T-cell (primary cell): ENCODE results near the gene CSTF1. TPM values are rescaled to one million over a fixed set of nuclear protein-coding genes. Genes with fewer than 3 reads are reported as not detected.

Experiments
- ATAC-seq, 4 experiments: fragments of 200-7000 bp in 3 of 4; fragments of 150-1000 bp in 1 of 4; cut with Tn5 transposase; replicated peaks in 1 of 4; 1 replicate in 3 of 4; 2 replicates in 1 of 4; pipeline ENCODE4 v1.10.0; 2021; ENCODE audit warnings: moderate library complexity in 3 of 4, mild to moderate bottlenecking in 2 of 4, moderate number of reproducible peaks in 1 of 4
- CTCF ChIA-PET, 2 donors: fragments of 300-600 bp; sonication (Branson Sonifier 250); formaldehyde crosslinking; loops; one replicate each; lab custom pipeline; 2022; ENCODE audit warnings: antibody characterized with exemption in 2 of 2; lab: Charles Lee
- POLR2A ChIA-PET, 2 donors: fragments of 300-600 bp; sonication (Branson Sonifier 250); formaldehyde crosslinking; loops; one replicate each; lab custom pipeline; 2022; ENCODE audit warnings: antibody characterized with exemption in 2 of 2; lab: Charles Lee
- DNase-seq, 35 experiments: peaks; one replicate each; pipeline versions ENCODE4 v3.0.0 to v3.0.0-alpha.2; 2013 to 2023
- H3K27ac ChIP-seq: one replicate; pipeline ENCODE4 v1.5.1; 2013; ENCODE audit warnings: low read length
- H3K27me3 ChIP-seq, 2 experiments: replicated peaks in 1 of 2; 1 replicate in 1 of 2; 2 replicates in 1 of 2; pipeline versions ENCODE4 v1.6.1 to v1.7.0; 2013; ENCODE audit warnings: low read length in 1 of 2, mixed read lengths in 1 of 2; ENCODE audit not compliant: control insufficient read depth in 2 of 2, insufficient read depth in 2 of 2; ENCODE audit errors: extremely low read depth in 1 of 2
- H3K36me3 ChIP-seq, 2 donors: 1 replicate in 1 of 2; 2 replicates in 1 of 2; pipeline versions ENCODE4 v1.6.1 to v1.7.0; 2013; ENCODE audit warnings: low read length in 1 of 2; ENCODE audit not compliant: control insufficient read depth in 2 of 2, insufficient read depth in 1 of 2; ENCODE audit errors: extremely low read depth in 1 of 2
- H3K4me1 ChIP-seq, 2 experiments: 1 replicate in 1 of 2; 2 replicates in 1 of 2; pipeline versions ENCODE4 v1.6.1 to v1.7.0; 2013; ENCODE audit warnings: low read length in 2 of 2, mixed read lengths in 1 of 2; ENCODE audit not compliant: insufficient read depth in 2 of 2, control insufficient read depth in 1 of 2; ENCODE audit errors: extremely low read depth in 1 of 2
- H3K4me3 ChIP-seq, 2 donors: 1 replicate in 1 of 2; 2 replicates in 1 of 2; pipeline versions ENCODE4 v1.5.1 to v1.7.0; 2013; ENCODE audit warnings: mild to moderate bottlenecking in 2 of 2, low read length in 1 of 2, moderate library complexity in 1 of 2; ENCODE audit not compliant: control insufficient read depth in 1 of 2; ENCODE audit errors: extremely low read depth in 1 of 2
- H3K9me3 ChIP-seq: 2 replicates; pipeline ENCODE4 v1.7.0; 2013
- H3K27ac Mint-ChIP-seq, 2 donors: one replicate each; pipeline ENCODE4 v1.8.0; 2020 to 2021; ENCODE audit warnings: mild to moderate bottlenecking in 2 of 2, mixed read lengths in 2 of 2
- H3K27me3 Mint-ChIP-seq, 2 donors: one replicate each; pipeline ENCODE4 v1.8.0; 2021 to 2022; ENCODE audit warnings: mixed read lengths in 2 of 2
- H3K36me3 Mint-ChIP-seq: one replicate; pipeline ENCODE4 v1.8.0; 2021; ENCODE audit warnings: mixed read lengths
- H3K4me1 Mint-ChIP-seq, 3 donors: one replicate each; pipeline ENCODE4 v1.8.0; 2020 to 2022; ENCODE audit warnings: mixed read lengths in 3 of 3, mild to moderate bottlenecking in 1 of 3
- H3K4me3 Mint-ChIP-seq, 3 donors: one replicate each; pipeline ENCODE4 v1.8.0; 2020 to 2022; ENCODE audit warnings: mild to moderate bottlenecking in 3 of 3, mixed read lengths in 3 of 3, moderate library complexity in 3 of 3
- H3K9me3 Mint-ChIP-seq, 3 donors: one replicate each; pipeline ENCODE4 v1.8.0; 2020 to 2022; ENCODE audit warnings: mixed read lengths in 3 of 3
- WGBS: methylation state at CpG from one replicate; pipeline ENCODE4 v1.1.5; 2013; ENCODE audit warnings: missing lambda C conversion rate; ENCODE audit not compliant: insufficient coverage; 5-methylcytosine and 5-hydroxymethylcytosine counted together
- total RNA-seq, 35 experiments: library from RNA in 6 of 35; stranded (reverse) in 6 of 35; fragments of 120-200 nt in 1 of 35; gene quantifications; one replicate each; pipeline versions ENCODE4 v1.2.1 to v1.2.4 and lab custom pipeline; 2013 to 2026

Gene CSTF1
- total RNA-seq (10 to 100 TPM; 17.3 to 47.7 (median 41.9) TPM), total RNA-seq (lab: John Stamatoyannopoulos, UW) (25.4 to 72.5 (median 60.4) reads per million in 29 experiments)
- 34.0 TPM for total RNA-seq (2013)

- H3K9me3 Mint-ChIP-seq, result no peaks in the 10 kb centered on the region
- WGBS, result under 1% methylated on average over 53 of the region's 53 CpGs
- Histone ChIP-seq H3K27me3 (no peaks in the 10 kb centered on the region), H3K4me1 (peaks cover 14 to 20% of the 10 kb centered on the region in 2 experiments), H3K36me3 (peaks cover 2 to 22% of the 10 kb centered on the region in 2 donors), H3K27ac (peak within 1 kb of the TSS; percentile 89), H3K9me3 (no peaks in the 10 kb centered on the region), H3K4me3 (peak within 1 kb of the TSS; percentile 66 to 97)
- H3K4me3 Mint-ChIP-seq, result no peak within 1 kb of the TSS
- H3K27me3 Mint-ChIP-seq, result no peaks in the 10 kb centered on the region
- H3K4me1 Mint-ChIP-seq, result peaks cover 19 to 28% (median 27%) of the 10 kb centered on the region in 3 donors
- H3K36me3 Mint-ChIP-seq, result peaks cover 14% of the 10 kb centered on the region
- H3K27ac Mint-ChIP-seq, result peak within 1 kb of the TSS in 1 of 2 donors; percentile 2
- CTCF ChIA-PET, result interaction anchor here in 1 of 2 donors (0.6 to 2.2 kb wide), 7 partner anchors 8 to 93 kb away, joined by 3 to 14 read pairs (median 5); partner anchors contain the start of genes CASS4 and FAM210B
- POLR2A ChIA-PET, result interaction anchor here (0.6 to 1.2 kb wide), 4 partner anchors 14 to 34 kb away, joined by 3 to 9 read pairs (median 6); no protein-coding TSS in a partner anchor
- peak; percentile 87 to 91 (median 90) for ATAC-seq
- DNase-seq, result peak; percentile 98 to 100 (median 99)
These were observed at the start of gene CSTF1, which contains the start of gene AURKA for GRCh38 chr20:56392132-56392880. Gene CSTF1 (plus strand): TSS chr20:56392645. CDS start chr20:56395553, 2,908 bp downstream. Gene AURKA (minus strand): TSS chr20:56392215. CDS start chr20:56388197, 4,018 bp downstream.

- peaks cover 0 to 7% of the 10 kb centered on the region in 2 experiments for H3K4me1 ChIP-seq
- H3K4me3 ChIP-seq, result no peak overlapping the region
- H3K27ac Mint-ChIP-seq, result no peak overlapping the region
- 83% methylated on average over 3 of the region's 3 CpGs for WGBS
- POLR2A ChIA-PET, result interaction anchor here in 1 of 2 donors (0.6 kb wide), 1 partner anchor 136 kb away, joined by 3 read pairs; no protein-coding TSS in a partner anchor
- H3K27me3 Mint-ChIP-seq, result peaks cover 75 to 80% of the 10 kb centered on the region in 2 donors
- H3K9me3 ChIP-seq, result no peaks in the 10 kb centered on the region
- no peaks in the 10 kb centered on the region for H3K9me3 Mint-ChIP-seq
- H3K36me3 ChIP-seq, result no peaks in the 10 kb centered on the region
- no peak overlapping the region for H3K27ac ChIP-seq
- H3K36me3 Mint-ChIP-seq, result no peaks in the 10 kb centered on the region
- H3K4me3 Mint-ChIP-seq, result no peak overlapping the region
- H3K27me3 ChIP-seq, result peaks cover 6 to 34% of the 10 kb centered on the region in 2 experiments
- DNase-seq (no peak), ATAC-seq (no peak)
- H3K4me1 Mint-ChIP-seq, result peaks cover 5 to 10% (median 7%) of the 10 kb centered on the region in 3 donors
- CTCF ChIA-PET, result no interaction called here
These were observed 49.7 kb upstream of the CSTF1 start for GRCh38 chr20:56342783-56343182.

GRCh38 chr20:56343861-56344381 lies 48.5 kb upstream of the CSTF1 start:
- Mint-ChIP-seq H3K27ac (no peak overlapping the region), H3K9me3 (no peaks in the 10 kb centered on the region), H3K4me3 (peak overlapping the region in 1 of 3 donors; percentile 18), H3K4me1 (peaks cover 7 to 20% (median 8%) of the 10 kb centered on the region in 3 donors), H3K36me3 (no peaks in the 10 kb centered on the region), H3K27me3 (peaks cover 72 to 78% of the 10 kb centered on the region in 2 donors)
- Histone ChIP-seq H3K27ac (no peak overlapping the region), H3K27me3 (peaks cover 8 to 34% of the 10 kb centered on the region in 2 experiments), H3K36me3 (no peaks in the 10 kb centered on the region), H3K9me3 (no peaks in the 10 kb centered on the region), H3K4me1 (peaks cover 0 to 7% of the 10 kb centered on the region in 2 experiments), H3K4me3 (no peak overlapping the region)
- ChIA-PET POLR2A (no interaction called here), CTCF (no interaction called here)
- peak in 21 of 35 experiments; percentile 4 to 46 (median 22) for DNase-seq
- 6% methylated on average over 41 of the region's 41 CpGs for WGBS
- ATAC-seq, result peak; percentile 37 to 68 (median 60)

GRCh38 chr20:56345911-56346310 lies 46.5 kb upstream of the CSTF1 start:
- H3K4me1 Mint-ChIP-seq, result peaks cover 7 to 20% (median 8%) of the 10 kb centered on the region in 3 donors
- no peak for ATAC-seq
- Histone ChIP-seq H3K27me3 (peaks cover 8 to 34% of the 10 kb centered on the region in 2 experiments), H3K4me3 (no peak overlapping the region), H3K4me1 (peaks cover 0 to 7% of the 10 kb centered on the region in 2 experiments), H3K36me3 (no peaks in the 10 kb centered on the region), H3K27ac (no peak overlapping the region), H3K9me3 (no peaks in the 10 kb centered on the region)
- H3K27me3 Mint-ChIP-seq, result peaks cover 66 to 70% of the 10 kb centered on the region in 2 donors
- WGBS, result 85% methylated on average over 8 of the region's 8 CpGs
- CTCF ChIA-PET, result no interaction called here
- H3K9me3 Mint-ChIP-seq, result no peaks in the 10 kb centered on the region
- DNase-seq, result no peak
- no peak overlapping the region for H3K4me3 Mint-ChIP-seq
- H3K27ac Mint-ChIP-seq, result no peak overlapping the region
- POLR2A ChIA-PET, result no interaction called here
- no peaks in the 10 kb centered on the region for H3K36me3 Mint-ChIP-seq

- 84% methylated on average over 6 of the region's 13 CpGs for WGBS
- no peaks in the 10 kb centered on the region for H3K9me3 Mint-ChIP-seq
- H3K4me3 ChIP-seq, result no peak overlapping the region
- H3K27ac Mint-ChIP-seq, result no peak overlapping the region
- H3K36me3 ChIP-seq, result no peaks in the 10 kb centered on the region
- peaks cover 0 to 7% of the 10 kb centered on the region in 2 experiments for H3K4me1 ChIP-seq
- no peak for ATAC-seq
- no peaks in the 10 kb centered on the region for H3K9me3 ChIP-seq
- peaks cover 7 to 20% (median 8%) of the 10 kb centered on the region in 3 donors for H3K4me1 Mint-ChIP-seq
- no peak overlapping the region for H3K27ac ChIP-seq
- no peak overlapping the region for H3K4me3 Mint-ChIP-seq
- no peak for DNase-seq
- no peaks in the 10 kb centered on the region for H3K36me3 Mint-ChIP-seq
- H3K27me3 Mint-ChIP-seq, result peaks cover 57 to 58% of the 10 kb centered on the region in 2 donors
- CTCF ChIA-PET, result interaction anchor here in 1 of 2 donors (1.1 kb wide), 1 partner anchor 19 kb away, joined by 6 read pairs; no protein-coding TSS in a partner anchor
- H3K27me3 ChIP-seq, result peaks cover 8 to 35% of the 10 kb centered on the region in 2 experiments
- POLR2A ChIA-PET, result no interaction called here
These were observed 44.7 kb upstream of the CSTF1 start for GRCh38 chr20:56347628-56348304.
